GM10266 (cell line): ENCODE results near the gene PRKCI.

Experiments
- DNase-seq: peaks from one replicate; pipeline ENCODE4 v3.0.0; 2012; ENCODE audit errors: extremely low spot score
- TF ChIP-seq, protein P1 (sequence below): IDR thresholded peaks from 2 replicates; pipeline ENCODE4 v1.5.1; 2012; ENCODE audit warnings: mild to moderate bottlenecking, low read depth; ENCODE audit not compliant: control insufficient read depth, insufficient read depth; ENCODE audit errors: missing control alignments

The PRKCI gene

DNA sequence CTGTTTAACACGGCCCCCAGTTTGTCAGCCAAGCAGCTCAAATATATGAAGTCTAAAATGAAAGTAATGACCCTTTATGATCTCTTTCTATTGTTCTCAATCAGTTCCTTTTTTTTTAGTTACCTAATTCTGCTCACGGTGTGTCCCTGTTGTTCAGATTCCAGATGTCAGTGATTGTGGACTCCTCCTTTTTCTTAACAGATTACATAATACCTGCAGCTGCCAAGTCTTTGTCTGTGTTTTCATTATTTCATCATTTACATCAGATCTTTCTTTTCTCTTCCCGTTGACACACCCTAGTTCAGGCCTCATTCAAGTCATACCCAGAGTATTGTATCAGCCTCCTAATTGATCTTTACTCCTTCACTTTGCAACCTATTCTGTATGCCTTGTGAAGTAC, 79.2 kb downstream of the PRKCI start:
- TF ChIP-seq, protein P1, sequence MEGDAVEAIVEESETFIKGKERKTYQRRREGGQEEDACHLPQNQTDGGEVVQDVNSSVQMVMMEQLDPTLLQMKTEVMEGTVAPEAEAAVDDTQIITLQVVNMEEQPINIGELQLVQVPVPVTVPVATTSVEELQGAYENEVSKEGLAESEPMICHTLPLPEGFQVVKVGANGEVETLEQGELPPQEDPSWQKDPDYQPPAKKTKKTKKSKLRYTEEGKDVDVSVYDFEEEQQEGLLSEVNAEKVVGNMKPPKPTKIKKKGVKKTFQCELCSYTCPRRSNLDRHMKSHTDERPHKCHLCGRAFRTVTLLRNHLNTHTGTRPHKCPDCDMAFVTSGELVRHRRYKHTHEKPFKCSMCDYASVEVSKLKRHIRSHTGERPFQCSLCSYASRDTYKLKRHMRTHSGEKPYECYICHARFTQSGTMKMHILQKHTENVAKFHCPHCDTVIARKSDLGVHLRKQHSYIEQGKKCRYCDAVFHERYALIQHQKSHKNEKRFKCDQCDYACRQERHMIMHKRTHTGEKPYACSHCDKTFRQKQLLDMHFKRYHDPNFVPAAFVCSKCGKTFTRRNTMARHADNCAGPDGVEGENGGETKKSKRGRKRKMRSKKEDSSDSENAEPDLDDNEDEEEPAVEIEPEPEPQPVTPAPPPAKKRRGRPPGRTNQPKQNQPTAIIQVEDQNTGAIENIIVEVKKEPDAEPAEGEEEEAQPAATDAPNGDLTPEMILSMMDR = no peak
- no peak for DNase-seq

DNA sequence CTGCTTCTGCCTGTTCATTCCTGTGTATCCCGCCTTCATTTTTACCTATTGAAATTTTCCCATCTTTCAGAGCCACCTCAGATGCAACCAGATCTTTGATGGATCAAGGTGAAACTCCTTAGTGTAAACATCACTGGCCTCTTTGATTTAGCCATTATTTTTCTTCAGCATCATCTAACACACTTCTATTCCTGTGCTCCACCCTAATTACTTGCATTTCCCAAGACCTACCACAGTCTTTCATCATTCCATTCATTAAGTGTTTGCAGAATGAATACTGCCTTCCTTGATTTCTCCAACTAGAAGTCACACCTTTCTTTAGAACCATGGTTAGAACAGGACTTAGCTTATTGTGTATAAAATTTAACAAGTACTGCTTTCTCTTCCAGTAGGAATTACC, 79.8 kb downstream of the PRKCI start:
- DNase-seq = no peak
- TF ChIP-seq, protein P1 = no peak

GRCh38 chr3:170306015-170306414, 83.8 kb downstream of the PRKCI start:
- TF ChIP-seq, protein P1 = no peak
- DNase-seq = no peak

DNA sequence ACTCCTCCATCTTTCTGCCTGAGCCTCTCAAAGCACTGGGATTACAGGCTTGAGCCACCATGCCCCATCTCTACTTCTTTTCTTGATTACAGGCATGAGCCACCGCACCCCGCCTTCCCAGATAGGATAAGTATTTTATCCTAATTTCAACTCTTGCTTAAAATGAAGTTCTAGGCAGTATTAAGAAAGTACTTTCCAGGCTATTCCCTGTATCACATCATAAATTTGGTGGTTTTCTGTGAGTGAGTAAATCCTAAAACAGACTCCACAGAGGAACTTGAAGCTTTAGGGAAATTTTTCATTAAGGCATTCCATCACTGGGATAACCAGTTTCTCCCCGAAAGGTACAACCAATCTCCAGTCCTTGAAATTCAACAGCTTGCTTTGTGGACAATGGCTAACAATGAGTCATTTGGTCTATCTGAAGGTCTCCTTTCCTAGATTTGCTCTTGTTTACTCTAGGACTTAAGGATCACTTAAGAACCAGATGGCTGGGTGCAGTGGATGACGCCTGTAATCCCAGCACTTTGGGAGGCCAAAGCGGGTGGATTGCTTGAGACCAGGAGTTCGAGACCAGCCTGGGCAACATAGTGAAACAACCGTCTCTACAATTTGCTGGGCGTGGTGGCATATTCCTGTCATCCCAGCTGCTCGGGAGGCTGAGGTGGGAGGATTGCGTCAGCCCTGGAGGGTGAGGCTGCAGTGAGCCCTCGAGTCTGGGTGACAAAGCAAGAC, 85.6 kb downstream of the PRKCI start:
- no peak for DNase-seq
- TF ChIP-seq, protein P1 = no peak

- TF ChIP-seq, protein P1 = no peak
Measured at GRCh38 chr3:170309046-170309445, 86.8 kb downstream of the PRKCI start.

GRCh38 chr3:170317954-170318353, 95.7 kb downstream of the PRKCI start:
- no peak for DNase-seq
- TF ChIP-seq, protein P1 = no peak

More at GRCh38 chr3:170309046-170309445, 86.8 kb downstream of the PRKCI start:
- DNase-seq = no peak

DNA sequence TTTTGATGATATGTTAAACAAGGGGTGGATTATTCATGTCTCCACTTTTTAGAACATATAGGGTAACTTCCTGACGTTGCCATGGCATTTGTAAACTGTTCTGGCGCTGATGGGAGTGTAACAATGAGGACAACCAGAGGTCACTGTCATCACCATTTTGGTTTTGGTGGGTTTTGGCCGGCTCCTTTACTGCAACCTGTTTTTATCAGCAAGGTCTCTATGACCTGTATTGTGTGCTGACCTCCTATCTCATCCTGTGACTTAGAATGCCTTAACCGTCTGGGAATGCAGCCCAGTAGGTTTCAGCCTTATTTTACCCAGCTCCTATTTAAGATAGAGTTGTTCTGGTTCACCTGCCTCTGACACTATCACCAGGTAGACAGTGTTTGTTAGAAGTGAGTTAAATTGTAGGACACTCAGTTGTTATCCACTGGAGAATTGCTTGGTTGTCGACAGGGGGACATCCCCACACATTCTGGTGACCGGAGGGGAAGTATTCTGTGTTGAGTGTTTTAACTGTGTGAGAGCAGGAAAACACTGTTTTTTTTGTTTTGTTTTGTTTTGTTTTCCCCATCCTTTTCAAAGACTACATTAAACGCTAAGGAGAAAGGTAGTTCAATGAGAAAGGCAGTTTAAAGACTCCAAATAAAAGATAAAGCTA, 98.4 kb downstream of the PRKCI start:
- TF ChIP-seq, protein P1 = no peak
- no peak for DNase-seq
